ENCODE results near the gene RSAD2.

DNA sequence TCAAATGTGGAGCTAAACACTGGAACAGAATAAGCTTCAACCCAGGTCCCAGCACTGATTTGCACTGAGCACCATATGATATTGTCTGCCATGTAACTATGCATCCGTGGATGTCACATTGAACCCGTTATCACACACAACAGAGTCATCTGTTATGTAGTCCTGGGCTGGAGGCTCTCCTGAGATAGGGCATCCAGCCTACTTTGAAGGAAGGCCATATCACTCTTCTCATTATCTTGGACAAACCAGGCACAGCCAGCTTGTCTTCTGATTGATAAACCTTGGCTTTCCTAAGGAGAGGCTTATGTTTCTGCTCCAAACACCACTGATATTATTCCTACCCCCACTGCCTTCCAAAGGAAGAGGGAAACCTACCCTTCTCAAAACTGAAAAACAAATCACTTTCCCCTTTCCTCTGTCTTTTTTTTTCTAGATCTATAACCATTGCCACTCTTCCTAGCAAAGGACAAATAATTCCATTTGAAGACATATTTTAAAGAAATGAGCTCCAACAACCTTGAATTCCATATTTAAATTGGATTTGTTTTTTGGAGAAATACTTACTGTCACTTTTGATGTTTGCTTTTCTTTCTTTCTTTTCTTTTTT, 16.4 kb downstream of the RSAD2 start:
- TF ChIP-seq, protein P1, sequence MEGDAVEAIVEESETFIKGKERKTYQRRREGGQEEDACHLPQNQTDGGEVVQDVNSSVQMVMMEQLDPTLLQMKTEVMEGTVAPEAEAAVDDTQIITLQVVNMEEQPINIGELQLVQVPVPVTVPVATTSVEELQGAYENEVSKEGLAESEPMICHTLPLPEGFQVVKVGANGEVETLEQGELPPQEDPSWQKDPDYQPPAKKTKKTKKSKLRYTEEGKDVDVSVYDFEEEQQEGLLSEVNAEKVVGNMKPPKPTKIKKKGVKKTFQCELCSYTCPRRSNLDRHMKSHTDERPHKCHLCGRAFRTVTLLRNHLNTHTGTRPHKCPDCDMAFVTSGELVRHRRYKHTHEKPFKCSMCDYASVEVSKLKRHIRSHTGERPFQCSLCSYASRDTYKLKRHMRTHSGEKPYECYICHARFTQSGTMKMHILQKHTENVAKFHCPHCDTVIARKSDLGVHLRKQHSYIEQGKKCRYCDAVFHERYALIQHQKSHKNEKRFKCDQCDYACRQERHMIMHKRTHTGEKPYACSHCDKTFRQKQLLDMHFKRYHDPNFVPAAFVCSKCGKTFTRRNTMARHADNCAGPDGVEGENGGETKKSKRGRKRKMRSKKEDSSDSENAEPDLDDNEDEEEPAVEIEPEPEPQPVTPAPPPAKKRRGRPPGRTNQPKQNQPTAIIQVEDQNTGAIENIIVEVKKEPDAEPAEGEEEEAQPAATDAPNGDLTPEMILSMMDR (conservative IDR thresholded peaks at IDR 0.05) = no peak
- TF ChIP-seq EZH2 (IDR thresholded peaks at IDR 0.05; ENCODE audit: low read depth) = no peak

All from PC-9 (cell line).